ENCODE data around the gene EDIL3.

- TF ChIP-seq POLR2AphosphoS5 (IDR thresholded peaks at IDR 0.05) (no peak), POLR2A (IDR thresholded peaks at IDR 0.05) (no peak)
Observed at GRCh38 chr5:83942155-83942554, 442.5 kb downstream of the EDIL3 start.

Measured in gastroesophageal sphincter (tissue), 2 donors.